PFSK-1 (cell line): ENCODE measurements around the gene CCDC30.

Experiments used
- FOXP2 ChIP-seq: optimal IDR thresholded peaks from 2 replicates; pipeline ENCODE3; 2011; ENCODE audit warnings: borderline replicate concordance, control low read depth, inconsistent platforms; ENCODE audit not compliant: insufficient read depth; ENCODE audit errors: extremely low read length, extremely low read depth
- POLR2AphosphoS5 ChIP-seq: IDR thresholded peaks from 2 replicates; pipeline ENCODE4 v1.6.1; 2012; ENCODE audit warnings: low read depth, mild to moderate bottlenecking, control low read depth, low read length, moderate library complexity
- SIN3A ChIP-seq: IDR thresholded peaks from 2 replicates; pipeline ENCODE4 v1.6.1; 2012; ENCODE audit warnings: mild to moderate bottlenecking, low read length, moderate library complexity, borderline replicate concordance; ENCODE audit not compliant: insufficient read depth

GRCh38 chr1:42518908-42519307 lies 55.8 kb downstream of the CCDC30 start:
- TF ChIP-seq POLR2AphosphoS5 (no peak), SIN3A (no peak), FOXP2 (no peak)
